Chondrocyte (in vitro differentiated cells): ENCODE measurements around the gene EPHA6. TPM values are rescaled to one million over a fixed set of nuclear protein-coding genes. Genes with fewer than 3 reads are reported as not detected.

Source experiments
- DNase-seq: peaks from one replicate; pipeline ENCODE4 v3.0.0; 2021; ENCODE audit warnings: mixed read lengths, low spot score
- H3K27ac Mint-ChIP-seq: one replicate; pipeline ENCODE4 v1.8.0; 2021; ENCODE audit warnings: mild to moderate bottlenecking, moderate library complexity, mixed read lengths; ENCODE audit not compliant: unreplicated experiment
- H3K27me3 Mint-ChIP-seq: 2 replicates; pipeline ENCODE4 v1.8.0; 2021; ENCODE audit warnings: low read depth, mixed read lengths
- H3K36me3 Mint-ChIP-seq: 2 replicates; pipeline ENCODE4 v1.8.0; 2021; ENCODE audit warnings: low read depth, mixed read lengths
- H3K4me1 Mint-ChIP-seq: 2 replicates; pipeline ENCODE4 v1.8.0; 2021; ENCODE audit warnings: low read depth, mild to moderate bottlenecking, mixed read lengths
- H3K4me3 Mint-ChIP-seq: one replicate; pipeline ENCODE4 v1.8.0; 2021; ENCODE audit warnings: mild to moderate bottlenecking, moderate library complexity, mixed read lengths; ENCODE audit not compliant: unreplicated experiment
- H3K9me3 Mint-ChIP-seq: 2 replicates; pipeline ENCODE4 v1.8.0; 2021; ENCODE audit warnings: low read depth, mixed read lengths
- total RNA-seq: library from RNA; stranded (reverse); gene quantifications from 3 replicates; pipeline ENCODE4 v1.2.1, GENCODE V29; 2021
- TF ChIP-seq, protein P1 (sequence below): fragments of 200-600 bp; sonication (generic); IDR thresholded peaks from 2 replicates; pipeline ENCODE4 v1.5.0; 2021; ENCODE audit warnings: antibody characterized with exemption, mild to moderate bottlenecking, moderate library complexity

Gene EPHA6
- total RNA-seq, 1 donor from 2014 or later: 0.62 TPM

DNA sequence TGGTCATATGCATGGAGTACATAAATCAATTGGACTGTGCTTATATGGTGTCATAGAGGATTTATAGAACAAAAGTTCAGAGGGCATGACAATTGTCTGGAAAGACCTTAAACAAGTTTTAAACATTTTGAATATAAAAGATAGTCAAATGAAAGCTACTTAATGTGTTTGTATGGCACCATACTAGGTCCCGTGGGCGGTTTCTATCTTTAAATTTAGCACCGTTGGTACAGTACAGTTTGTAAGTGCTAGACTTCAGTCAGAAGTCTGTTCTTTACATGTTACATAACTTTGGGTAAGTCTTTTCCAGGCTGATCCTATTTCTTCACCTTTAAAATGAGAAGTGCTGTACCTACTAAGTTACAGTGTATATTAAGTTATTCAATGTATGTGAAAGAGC, 576.8 kb downstream of the EPHA6 start:
- no peaks in the 10 kb centered on the region for H3K36me3 Mint-ChIP-seq
- TF ChIP-seq, protein P1, sequence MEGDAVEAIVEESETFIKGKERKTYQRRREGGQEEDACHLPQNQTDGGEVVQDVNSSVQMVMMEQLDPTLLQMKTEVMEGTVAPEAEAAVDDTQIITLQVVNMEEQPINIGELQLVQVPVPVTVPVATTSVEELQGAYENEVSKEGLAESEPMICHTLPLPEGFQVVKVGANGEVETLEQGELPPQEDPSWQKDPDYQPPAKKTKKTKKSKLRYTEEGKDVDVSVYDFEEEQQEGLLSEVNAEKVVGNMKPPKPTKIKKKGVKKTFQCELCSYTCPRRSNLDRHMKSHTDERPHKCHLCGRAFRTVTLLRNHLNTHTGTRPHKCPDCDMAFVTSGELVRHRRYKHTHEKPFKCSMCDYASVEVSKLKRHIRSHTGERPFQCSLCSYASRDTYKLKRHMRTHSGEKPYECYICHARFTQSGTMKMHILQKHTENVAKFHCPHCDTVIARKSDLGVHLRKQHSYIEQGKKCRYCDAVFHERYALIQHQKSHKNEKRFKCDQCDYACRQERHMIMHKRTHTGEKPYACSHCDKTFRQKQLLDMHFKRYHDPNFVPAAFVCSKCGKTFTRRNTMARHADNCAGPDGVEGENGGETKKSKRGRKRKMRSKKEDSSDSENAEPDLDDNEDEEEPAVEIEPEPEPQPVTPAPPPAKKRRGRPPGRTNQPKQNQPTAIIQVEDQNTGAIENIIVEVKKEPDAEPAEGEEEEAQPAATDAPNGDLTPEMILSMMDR: no peak
- peaks cover 4% of the 10 kb centered on the region for H3K9me3 Mint-ChIP-seq
- DNase-seq: no peak
- H3K4me3 Mint-ChIP-seq: no peak overlapping the region
- H3K4me1 Mint-ChIP-seq: no peaks in the 10 kb centered on the region
- peaks cover 6% of the 10 kb centered on the region for H3K27me3 Mint-ChIP-seq
- no peak overlapping the region for H3K27ac Mint-ChIP-seq

DNA sequence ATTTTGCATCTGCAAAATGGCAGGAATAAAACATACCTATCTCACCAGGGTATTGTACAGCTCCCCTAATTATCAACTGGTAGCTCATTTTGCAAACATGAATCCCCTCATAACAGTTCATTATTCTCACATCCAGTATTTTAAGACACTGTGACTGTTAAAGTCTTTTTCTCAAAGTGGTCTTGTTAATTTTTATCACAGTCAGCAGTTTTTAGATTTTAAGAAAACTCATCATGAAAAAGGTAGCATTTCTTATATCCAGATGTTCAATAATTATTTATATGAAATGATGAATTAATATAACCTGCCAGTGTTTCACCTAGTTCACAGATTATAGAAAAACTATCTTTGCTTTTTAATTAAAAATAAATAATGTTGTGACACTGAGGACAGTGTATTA, 595.2 kb downstream of the EPHA6 start:
- DNase-seq: no peak
- Mint-ChIP-seq H3K27ac (no peak overlapping the region), H3K36me3 (no peaks in the 10 kb centered on the region), H3K9me3 (no peaks in the 10 kb centered on the region), H3K27me3 (peaks cover 7% of the 10 kb centered on the region), H3K4me3 (no peak overlapping the region), H3K4me1 (no peaks in the 10 kb centered on the region)
- TF ChIP-seq, protein P1: no peak

DNA sequence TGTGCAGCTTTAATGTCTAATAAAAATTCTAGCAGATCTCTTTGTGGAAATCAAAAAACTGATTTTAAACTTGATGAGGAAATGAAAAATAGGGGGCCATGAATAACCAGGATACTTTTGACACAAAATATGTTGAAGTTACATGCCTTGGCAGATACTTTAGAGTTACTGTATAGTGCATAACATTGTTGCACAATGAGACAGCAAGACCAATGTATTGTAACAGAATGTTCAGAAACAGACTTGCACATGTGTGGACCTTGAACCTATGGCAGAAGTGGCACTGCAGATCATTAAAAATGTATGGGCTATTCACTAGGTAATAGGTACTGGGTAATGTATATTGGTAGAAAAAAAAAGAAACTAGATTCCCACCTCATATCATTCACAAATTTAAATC, 607.2 kb downstream of the EPHA6 start:
- Mint-ChIP-seq H3K4me1 (no peaks in the 10 kb centered on the region), H3K36me3 (no peaks in the 10 kb centered on the region), H3K4me3 (no peak overlapping the region), H3K27ac (no peak overlapping the region), H3K27me3 (peaks cover 8% of the 10 kb centered on the region), H3K9me3 (peaks cover 18% of the 10 kb centered on the region)
- TF ChIP-seq, protein P1: no peak
- no peak for DNase-seq

DNA sequence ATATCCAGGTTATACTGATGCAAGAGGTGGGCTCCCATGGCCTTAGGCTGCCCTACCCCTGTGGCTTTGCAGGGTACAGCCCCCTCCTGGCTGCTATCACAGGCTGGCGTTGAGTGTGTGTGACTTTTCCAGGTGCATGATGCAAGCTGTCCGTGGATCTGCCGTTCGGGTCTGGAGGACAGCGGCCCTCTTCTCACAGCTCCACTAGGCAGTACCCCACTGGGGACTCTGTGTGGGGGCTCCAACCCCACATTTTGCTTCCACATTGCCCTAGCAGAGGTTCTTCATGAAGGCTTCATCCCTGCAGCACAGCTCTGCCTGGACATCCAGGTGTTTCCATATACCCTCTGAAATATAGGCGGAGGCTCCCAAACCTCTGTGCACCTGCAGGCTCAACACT, 610.6 kb downstream of the EPHA6 start:
- Mint-ChIP-seq H3K27ac (no peak overlapping the region), H3K9me3 (peaks cover 22% of the 10 kb centered on the region), H3K27me3 (no peaks in the 10 kb centered on the region), H3K36me3 (no peaks in the 10 kb centered on the region), H3K4me1 (no peaks in the 10 kb centered on the region), H3K4me3 (no peak overlapping the region)
- no peak for DNase-seq
- TF ChIP-seq, protein P1: no peak

DNA sequence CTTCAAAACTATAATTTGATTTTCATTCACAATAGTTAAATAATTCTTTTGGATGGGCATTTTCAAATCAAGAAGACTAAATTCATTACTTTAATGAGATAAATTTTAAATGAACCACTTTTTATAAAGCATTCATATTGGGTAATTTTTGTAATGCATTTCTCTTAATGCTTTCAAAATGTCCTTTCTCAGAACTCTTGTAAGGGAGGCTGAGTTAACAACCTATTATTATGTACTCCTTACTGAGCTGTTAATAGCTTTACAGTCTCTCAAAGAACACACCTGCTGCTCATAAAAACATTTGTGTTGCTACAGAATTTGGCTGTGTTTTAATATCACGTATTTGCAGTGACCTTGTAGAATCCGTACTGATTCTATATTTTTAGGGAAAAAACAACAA, 616.2 kb downstream of the EPHA6 start:
- H3K36me3 Mint-ChIP-seq: no peaks in the 10 kb centered on the region
- H3K4me1 Mint-ChIP-seq: no peaks in the 10 kb centered on the region
- H3K27me3 Mint-ChIP-seq: no peaks in the 10 kb centered on the region
- TF ChIP-seq, protein P1: no peak
- H3K9me3 Mint-ChIP-seq: peaks cover 8% of the 10 kb centered on the region
- no peak overlapping the region for H3K4me3 Mint-ChIP-seq
- no peak overlapping the region for H3K27ac Mint-ChIP-seq
- no peak for DNase-seq
